Pancreas (tissue), 10 donors: ENCODE results near the gene CNNM3. TPM values are rescaled to one million over a fixed set of nuclear protein-coding genes. Genes with fewer than 3 reads are reported as not detected.
A peak's percentile ranks its signal among the peaks of the same experiment; 100 is the strongest.

Experiments used
- ATAC-seq, 4 donors: fragments of 200-7000 bp; cut with Tn5 transposase; one replicate each; pipeline versions ENCODE4 v1.8.0 to v1.9.1; 2020; ENCODE audit warnings: mild to moderate bottlenecking in 4 of 4, moderate library complexity in 4 of 4
- DNase-seq, 6 donors: peaks; one replicate each; pipeline ENCODE4 v3.0.0-alpha.2; 2020
- FAIRE-seq: peaks from 2 replicates; lab custom pipeline; 2012; peaks lifted over from hg19 to GRCh38; lab: Jason Lieb, UNC
- H3K27ac ChIP-seq, 4 donors: fragments of 200-600 bp; sonication (generic); 1 replicate in 3 of 4; 2 replicates in 1 of 4; pipeline versions ENCODE4 v1.5.0 to v1.8.0; 2020
- H3K27me3 ChIP-seq, 4 donors: fragments of 200-600 bp; one replicate each; pipeline ENCODE4 v1.8.0; 2021
- H3K36me3 ChIP-seq, 3 donors: fragments of 200-600 bp; sonication (generic) in 1 of 3; one replicate each; pipeline versions ENCODE4 v1.5.0 to v1.8.0; 2020 to 2021
- H3K4me1 ChIP-seq, 3 donors: fragments of 200-600 bp; one replicate each; pipeline ENCODE4 v1.8.0; 2021
- H3K4me3 ChIP-seq, 4 donors: fragments of 200-600 bp; sonication (generic) in 2 of 4; one replicate each; pipeline versions ENCODE4 v1.5.0 to v1.8.0; 2020 to 2021
- H3K9me3 ChIP-seq, 4 donors: fragments of 200-600 bp; one replicate each; pipeline ENCODE4 v1.8.0; 2021
- WGBS, 2 donors: extraction: QIAGEN DNeasy Blood & Tissue Kit; methylation state at CpG; one replicate each; pipeline ENCODE4 v1.1.7; 2013; 5-methylcytosine and 5-hydroxymethylcytosine counted together
- intact Hi-C, 3 donors: fragments of 100-400 bp; cut with DNase I; formaldehyde crosslinking; loops; one replicate each; pipeline versions ENCODE4 v1.11.1 to v1.14.2; 2022
- polyA plus RNA-seq, 2 donors: library from polyadenylated mRNA; stranded (reverse); fragments of 200-250 nt; gene quantifications; one replicate each; pipeline ENCODE4 v1.2.3, GENCODE V29; 2013
- total RNA-seq, 6 donors: library from RNA; stranded (reverse); fragmentation: NEBNext Ultra II Directional in 4 of 6; extraction: Animal tissue kit (Norgen Biotek cat#: 25700) in 4 of 6; gene quantifications; one replicate each; pipeline versions ENCODE4 v1.2.1 to v1.2.4, GENCODE V29; 2021 to 2023
- TF ChIP-seq, protein P1 (sequence below), 4 donors: fragments of 200-600 bp; sonication (generic) in 3 of 4; IDR thresholded peaks; one replicate each; pipeline versions ENCODE4 v1.5.0 to v1.8.0; 2021; ENCODE audit warnings: antibody characterized with exemption in 4 of 4
- donor health status: healthy with polysubstance abuse.
- donor health status: DM: no; HTN: no; CAD: no; lungs with moderate emphysema.
- donor health status: DM: no; HTN: no; CAD: no.
- donor health status: control.
- donor health status: control.
- donor health status: Bipolar disorder and iron deficiency.
- donor health status: DM: yes; HTN: yes; CAD: no.
- donor health status: DM: no; HTN: no; CAD: no.
- donor health status: DM: no; HTN: no; CAD: no.
- donor health status: DM: yes; HTN: yes; CAD: no.

CNNM3 gene
- total and polyA plus RNA-seq, 8 donors = 13.6 to 35.1 (median 25.1) TPM

DNA sequence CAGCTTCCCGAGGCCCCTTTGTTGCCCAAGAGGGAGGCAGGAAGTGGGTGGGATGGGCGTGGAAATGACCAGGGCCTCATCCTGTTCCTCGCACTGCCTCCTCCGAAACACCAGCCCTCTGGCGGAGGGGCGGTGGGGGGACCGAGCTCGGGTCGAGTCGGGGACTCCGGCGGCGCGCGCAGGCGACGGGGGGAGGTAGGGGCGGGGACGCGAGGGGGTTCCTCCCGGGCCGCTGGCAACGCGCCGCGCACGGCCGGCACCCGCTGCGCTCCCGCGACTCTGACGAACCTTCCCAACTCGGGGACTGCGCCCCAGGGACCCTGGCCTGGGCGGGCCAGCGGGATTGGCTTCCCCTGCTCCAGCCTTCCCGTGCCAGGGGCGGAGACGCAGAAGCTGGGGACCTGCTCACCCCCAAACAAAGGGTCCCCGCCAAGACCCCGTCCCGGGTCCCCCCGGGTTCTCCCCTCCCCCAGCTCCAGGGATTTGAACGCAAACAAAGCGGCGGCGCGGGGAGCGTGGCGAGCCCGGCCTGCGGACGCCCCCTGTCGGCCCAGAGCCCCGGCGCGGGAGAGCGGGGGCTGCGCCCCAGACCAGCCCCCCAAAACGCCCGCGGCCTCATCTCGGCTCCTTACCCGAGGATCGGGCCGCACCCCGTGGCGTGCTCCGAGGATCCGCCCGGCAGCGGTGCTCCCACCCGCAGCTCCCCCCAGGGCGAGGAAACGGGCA lies 52.6 kb downstream of the CNNM3 start:
- no peak for FAIRE-seq
- Histone ChIP-seq H3K36me3 (peaks cover 4 to 21% (median 10%) of the 10 kb centered on the region in 3 donors), H3K4me1 (no peaks in the 10 kb centered on the region), H3K27ac (peak overlapping the region; percentile 75 to 89 (median 88)), H3K9me3 (no peaks in the 10 kb centered on the region), H3K27me3 (no peaks in the 10 kb centered on the region), H3K4me3 (peak overlapping the region; percentile 86 to 95 (median 90))
- peak; percentile 34 to 74 (median 64) for ATAC-seq
- 0 to 1% methylated on average over 30 to 76 of the region's 76 CpGs for WGBS, 2 donors
- peak; percentile 74 to 89 (median 82) for DNase-seq
- TF ChIP-seq, protein P1, sequence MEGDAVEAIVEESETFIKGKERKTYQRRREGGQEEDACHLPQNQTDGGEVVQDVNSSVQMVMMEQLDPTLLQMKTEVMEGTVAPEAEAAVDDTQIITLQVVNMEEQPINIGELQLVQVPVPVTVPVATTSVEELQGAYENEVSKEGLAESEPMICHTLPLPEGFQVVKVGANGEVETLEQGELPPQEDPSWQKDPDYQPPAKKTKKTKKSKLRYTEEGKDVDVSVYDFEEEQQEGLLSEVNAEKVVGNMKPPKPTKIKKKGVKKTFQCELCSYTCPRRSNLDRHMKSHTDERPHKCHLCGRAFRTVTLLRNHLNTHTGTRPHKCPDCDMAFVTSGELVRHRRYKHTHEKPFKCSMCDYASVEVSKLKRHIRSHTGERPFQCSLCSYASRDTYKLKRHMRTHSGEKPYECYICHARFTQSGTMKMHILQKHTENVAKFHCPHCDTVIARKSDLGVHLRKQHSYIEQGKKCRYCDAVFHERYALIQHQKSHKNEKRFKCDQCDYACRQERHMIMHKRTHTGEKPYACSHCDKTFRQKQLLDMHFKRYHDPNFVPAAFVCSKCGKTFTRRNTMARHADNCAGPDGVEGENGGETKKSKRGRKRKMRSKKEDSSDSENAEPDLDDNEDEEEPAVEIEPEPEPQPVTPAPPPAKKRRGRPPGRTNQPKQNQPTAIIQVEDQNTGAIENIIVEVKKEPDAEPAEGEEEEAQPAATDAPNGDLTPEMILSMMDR (IDR thresholded peaks at IDR 0.05) = peak; percentile 33 to 48 (median 43)
- intact Hi-C loops = no loop called here

DNA sequence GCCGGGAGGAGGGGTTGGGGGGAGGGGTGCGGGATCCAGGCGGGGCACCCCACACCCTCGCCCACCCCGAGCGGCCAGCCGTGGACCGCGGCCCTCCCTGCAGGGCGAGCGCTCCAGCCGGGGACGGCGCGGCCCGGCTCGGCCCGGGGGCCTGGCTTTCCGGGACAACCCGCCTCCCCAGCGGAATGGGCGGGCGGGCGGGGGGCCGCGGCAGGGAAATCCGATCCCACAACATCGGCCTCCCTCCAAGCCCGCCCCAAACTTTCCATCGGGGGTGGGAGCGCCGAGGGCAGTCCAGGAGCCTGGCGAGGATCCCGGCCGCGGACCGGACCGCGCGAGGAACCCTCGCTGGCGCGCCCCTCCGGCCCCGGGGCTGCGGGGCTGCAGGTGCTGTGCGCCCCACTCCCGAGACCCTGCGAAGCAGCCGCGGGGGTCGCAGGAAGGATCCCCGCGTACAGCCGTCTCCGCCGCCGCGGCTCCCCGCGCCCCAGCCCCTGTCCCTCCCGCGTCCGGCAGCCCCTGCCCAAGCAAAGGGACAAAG lies 53.3 kb downstream of the CNNM3 start:
- Histone ChIP-seq H3K9me3 (no peaks in the 10 kb centered on the region), H3K4me1 (peaks cover 0 to 6% (median 0%) of the 10 kb centered on the region in 3 donors), H3K36me3 (peaks cover 1 to 15% (median 6%) of the 10 kb centered on the region in 3 donors), H3K27ac (peak overlapping the region; percentile 75 to 89 (median 88)), H3K27me3 (no peaks in the 10 kb centered on the region), H3K4me3 (peak overlapping the region; percentile 86 to 95 (median 90))
- DNase-seq (peak; percentile 75 to 91 (median 84)), FAIRE-seq (no peak), ATAC-seq (peak; percentile 51 to 69 (median 62))
- intact Hi-C loops = no loop called here
- WGBS, 2 donors = 1% methylated on average over 30 to 64 of the region's 64 CpGs
- TF ChIP-seq, protein P1 (IDR thresholded peaks at IDR 0.05) = no peak

DNA sequence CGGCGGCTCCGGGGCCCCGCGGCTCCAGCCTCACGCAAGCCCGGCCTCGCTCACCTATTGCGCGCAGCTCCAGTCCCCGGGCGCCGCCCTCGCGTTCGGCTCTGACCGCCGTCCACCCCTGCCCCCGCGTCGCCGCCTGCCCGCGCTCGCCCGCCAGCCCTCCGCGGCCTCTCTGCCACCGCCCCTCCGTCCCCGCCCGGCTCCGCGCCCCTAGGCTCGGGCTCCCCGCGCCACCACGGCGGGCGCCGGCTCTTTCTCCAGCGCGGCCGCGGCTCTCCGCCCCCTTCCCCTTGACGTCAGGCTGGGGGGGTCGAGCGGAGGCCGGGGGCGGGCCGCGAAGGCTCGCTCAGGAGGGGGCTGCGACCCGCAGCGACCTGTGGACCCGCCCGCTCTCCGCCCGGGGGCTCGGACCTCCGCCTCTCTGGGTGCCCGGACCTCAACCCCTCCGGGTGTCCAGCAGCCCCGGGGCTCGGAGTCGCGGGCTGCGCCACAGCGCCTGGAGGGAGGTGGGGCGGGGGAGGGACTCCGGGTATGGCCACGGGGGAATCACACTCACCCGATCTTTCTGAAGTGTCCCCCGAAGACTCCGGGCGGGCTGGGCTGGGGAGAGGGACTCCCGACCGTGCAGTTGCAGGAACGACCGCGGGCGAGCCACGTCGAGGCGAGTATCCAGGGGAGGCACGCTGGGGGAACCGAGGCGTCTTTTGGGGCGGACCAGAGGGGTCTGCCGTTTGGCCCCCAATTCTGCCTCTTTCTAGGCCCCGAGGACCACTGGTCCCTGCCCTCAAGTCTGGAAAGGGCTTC lies 54.0 kb downstream of the CNNM3 start, which contains the start of gene SEMA4C:
Gene SEMA4C (minus strand): TSS at position 259 of the 804 bp plus-strand sequence. CDS start 2,194 bp downstream, outside the sequence.
- intact Hi-C loops = no loop called here
- 2 to 4% methylated on average over 51 to 93 of the region's 93 CpGs for WGBS, 2 donors
- ATAC-seq (peak; percentile 36 to 61 (median 54)), DNase-seq (peak; percentile 53 to 86 (median 66)), FAIRE-seq (no peak)
- TF ChIP-seq, protein P1 (IDR thresholded peaks at IDR 0.05) = no peak
- peak within 1 kb of the TSS; percentile 86 to 95 (median 90) for H3K4me3 ChIP-seq
- no peaks in the 10 kb centered on the region for H3K9me3 ChIP-seq
- H3K4me1 ChIP-seq = peaks cover 0 to 11% (median 0%) of the 10 kb centered on the region in 3 donors
- H3K27ac ChIP-seq = peak within 1 kb of the TSS; percentile 75 to 89 (median 88)
- peaks cover 0 to 8% (median 0%) of the 10 kb centered on the region in 3 donors for H3K36me3 ChIP-seq
- no peaks in the 10 kb centered on the region for H3K27me3 ChIP-seq

DNA sequence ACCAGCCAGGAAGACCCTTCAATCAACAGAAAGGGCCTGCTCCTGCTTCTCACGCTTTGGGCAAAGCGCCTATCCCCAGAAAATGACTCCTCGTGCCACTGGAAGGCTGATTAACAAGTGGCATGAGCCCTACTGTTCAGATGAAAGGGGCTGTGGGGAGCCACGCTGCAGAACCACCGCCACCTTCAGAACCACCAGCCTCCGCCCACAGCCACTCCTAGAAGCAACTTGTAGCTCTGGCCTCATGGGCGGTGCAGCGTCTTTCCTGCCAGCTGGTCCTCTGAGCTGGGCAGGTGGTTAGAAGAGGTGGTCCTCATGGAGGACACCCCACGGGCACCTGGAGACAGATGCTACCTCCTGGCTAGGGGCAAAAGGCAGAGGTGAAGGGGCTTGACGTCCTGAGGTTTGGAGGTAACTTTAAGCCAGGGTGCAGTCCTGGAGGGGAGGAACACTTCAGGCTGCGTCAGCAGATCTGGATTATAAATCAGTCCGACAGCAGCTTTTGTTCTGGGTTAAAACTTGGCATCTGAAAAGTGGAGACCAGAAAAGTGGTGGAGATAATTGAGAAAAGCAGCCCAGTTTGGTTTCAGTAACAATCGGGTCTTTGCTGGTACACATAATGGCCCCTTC lies 54.7 kb downstream of the CNNM3 start:
- DNase-seq (peak in 2 of 6 donors; percentile 58 to 79), ATAC-seq (peak in 2 of 4 donors; percentile 12 to 15), FAIRE-seq (no peak)
- intact Hi-C loops = no loop called here
- peak overlapping the region; percentile 86 to 95 (median 90) for H3K4me3 ChIP-seq
- H3K9me3 ChIP-seq = no peaks in the 10 kb centered on the region
- H3K36me3 ChIP-seq = peaks cover 0 to 3% (median 0%) of the 10 kb centered on the region in 3 donors
- WGBS, 2 donors = 35 to 37% methylated on average over 13 of the region's 13 CpGs
- H3K27me3 ChIP-seq = no peaks in the 10 kb centered on the region
- H3K27ac ChIP-seq = peak overlapping the region; percentile 75 to 89 (median 88)
- TF ChIP-seq, protein P1 (IDR thresholded peaks at IDR 0.05) = no peak
- H3K4me1 ChIP-seq = peaks cover 0 to 11% (median 0%) of the 10 kb centered on the region in 3 donors
